Measurements from ENCODE around the gene CEP164.

DNA sequence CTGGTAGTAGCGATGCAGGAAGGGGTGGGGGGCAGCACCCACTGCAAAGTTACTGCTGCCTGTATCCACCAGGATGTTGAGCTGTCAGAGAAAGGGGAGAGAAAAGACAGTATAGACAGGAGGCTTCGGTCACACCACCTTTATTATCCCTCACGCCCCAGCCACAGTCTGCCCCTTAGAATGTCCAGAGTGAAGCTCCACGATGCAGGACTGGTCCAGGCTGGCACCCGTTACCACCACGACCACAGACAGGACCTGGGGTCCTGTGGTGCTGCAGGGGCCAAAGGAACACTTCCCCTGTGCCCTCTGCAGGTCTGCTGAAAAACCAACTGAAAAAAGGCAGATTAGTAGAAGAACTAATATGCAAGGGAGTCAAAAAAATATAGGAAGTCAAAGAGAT, 30.8 kb upstream of the CEP164 start:
- TF ChIP-seq, protein P1, sequence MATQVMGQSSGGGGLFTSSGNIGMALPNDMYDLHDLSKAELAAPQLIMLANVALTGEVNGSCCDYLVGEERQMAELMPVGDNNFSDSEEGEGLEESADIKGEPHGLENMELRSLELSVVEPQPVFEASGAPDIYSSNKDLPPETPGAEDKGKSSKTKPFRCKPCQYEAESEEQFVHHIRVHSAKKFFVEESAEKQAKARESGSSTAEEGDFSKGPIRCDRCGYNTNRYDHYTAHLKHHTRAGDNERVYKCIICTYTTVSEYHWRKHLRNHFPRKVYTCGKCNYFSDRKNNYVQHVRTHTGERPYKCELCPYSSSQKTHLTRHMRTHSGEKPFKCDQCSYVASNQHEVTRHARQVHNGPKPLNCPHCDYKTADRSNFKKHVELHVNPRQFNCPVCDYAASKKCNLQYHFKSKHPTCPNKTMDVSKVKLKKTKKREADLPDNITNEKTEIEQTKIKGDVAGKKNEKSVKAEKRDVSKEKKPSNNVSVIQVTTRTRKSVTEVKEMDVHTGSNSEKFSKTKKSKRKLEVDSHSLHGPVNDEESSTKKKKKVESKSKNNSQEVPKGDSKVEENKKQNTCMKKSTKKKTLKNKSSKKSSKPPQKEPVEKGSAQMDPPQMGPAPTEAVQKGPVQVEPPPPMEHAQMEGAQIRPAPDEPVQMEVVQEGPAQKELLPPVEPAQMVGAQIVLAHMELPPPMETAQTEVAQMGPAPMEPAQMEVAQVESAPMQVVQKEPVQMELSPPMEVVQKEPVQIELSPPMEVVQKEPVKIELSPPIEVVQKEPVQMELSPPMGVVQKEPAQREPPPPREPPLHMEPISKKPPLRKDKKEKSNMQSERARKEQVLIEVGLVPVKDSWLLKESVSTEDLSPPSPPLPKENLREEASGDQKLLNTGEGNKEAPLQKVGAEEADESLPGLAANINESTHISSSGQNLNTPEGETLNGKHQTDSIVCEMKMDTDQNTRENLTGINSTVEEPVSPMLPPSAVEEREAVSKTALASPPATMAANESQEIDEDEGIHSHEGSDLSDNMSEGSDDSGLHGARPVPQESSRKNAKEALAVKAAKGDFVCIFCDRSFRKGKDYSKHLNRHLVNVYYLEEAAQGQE (IDR thresholded peaks at IDR 0.05; ENCODE audit: insufficient read depth in 1 of 2, low read depth in 2 of 2, low read length in 2 of 2), result no peak
- no peak for TF ChIP-seq POLR2AphosphoS5 (IDR thresholded peaks at IDR 0.05; ENCODE audit: low read depth, low read length)
